ENCODE measurements around the gene PPT1. TPM values are rescaled to one million over a fixed set of nuclear protein-coding genes. Genes with fewer than 3 reads are reported as not detected.

Gene PPT1
- total RNA-seq, 4 donors from 2014 or later, result 6.4 to 28.9 (median 18.0) TPM

GRCh38 chr1:40050863-40051262, 46.2 kb downstream of the PPT1 start:
- H3K36me3 ChIP-seq, result no peaks in the 10 kb centered on the region
- peaks cover 19 to 88% (median 24%) of the 10 kb centered on the region in 4 donors for H3K4me1 ChIP-seq
- H3K27ac ChIP-seq, result peak overlapping the region in 1 of 4 donors; percentile 6
- intact Hi-C loops (cut with DNase I; ENCODE audit: low total_unique reads) (no loop called here), in situ Hi-C loops (cut with MboI; ENCODE audit: low pct_ligation_motif_present in 1 of 4, low pct_unique_long_range_greater_than_20kb in 1 of 4, low sequenced_read_pairs in 3 of 4) (no loop called here)
- TF ChIP-seq POLR2A (IDR thresholded peaks at IDR 0.05) (no peak), POLR2AphosphoS5 (IDR thresholded peaks at IDR 0.05) (no peak), CTCF (IDR thresholded peaks at IDR 0.05) (no peak), EP300 (IDR thresholded peaks at IDR 0.05; ENCODE audit: low read depth) (no peak)
- 61 to 66% methylated on average over 3 of the region's 3 CpGs for WGBS, 2 donors (ENCODE audit: low coverage in 1 of 2)
- H3K4me3 ChIP-seq, result no peak overlapping the region
- no peaks in the 10 kb centered on the region for H3K27me3 ChIP-seq
- no peaks in the 10 kb centered on the region for H3K9me3 ChIP-seq
- DNase-seq, result no peak

GRCh38 chr1:40049725-40050124, 47.3 kb downstream of the PPT1 start:
- 55% methylated on average over 2 of the region's 2 CpGs; no CpG with 5 or more reads in 1 of the 2 donors for WGBS, 2 donors (ENCODE audit: low coverage in 1 of 2)
- H3K36me3 ChIP-seq, result no peaks in the 10 kb centered on the region
- H3K4me3 ChIP-seq, result no peak overlapping the region
- DNase-seq, result no peak
- peaks cover 27 to 89% (median 28%) of the 10 kb centered on the region in 4 donors for H3K4me1 ChIP-seq
- no peaks in the 10 kb centered on the region for H3K9me3 ChIP-seq
- H3K27me3 ChIP-seq, result no peaks in the 10 kb centered on the region
- H3K27ac ChIP-seq, result peak overlapping the region; percentile 6 to 46 (median 29)
- TF ChIP-seq POLR2A (IDR thresholded peaks at IDR 0.05) (no peak), EP300 (IDR thresholded peaks at IDR 0.05; ENCODE audit: low read depth) (no peak), POLR2AphosphoS5 (IDR thresholded peaks at IDR 0.05) (no peak)
- intact Hi-C loops (cut with DNase I; ENCODE audit: low total_unique reads), result no loop called here
- in situ Hi-C loops (cut with MboI; ENCODE audit: low pct_ligation_motif_present in 1 of 4, low pct_unique_long_range_greater_than_20kb in 1 of 4, low sequenced_read_pairs in 3 of 4), result no loop called here

- Histone ChIP-seq H3K9me3 (no peaks in the 10 kb centered on the region), H3K27me3 (no peaks in the 10 kb centered on the region), H3K4me3 (no peak overlapping the region), H3K27ac (peak overlapping the region in 1 of 4 donors; percentile 7), H3K36me3 (no peaks in the 10 kb centered on the region), H3K4me1 (peaks cover 13 to 94% (median 42%) of the 10 kb centered on the region in 4 donors)
- in situ Hi-C loops (cut with MboI; ENCODE audit: low pct_ligation_motif_present in 1 of 4, low pct_unique_long_range_greater_than_20kb in 1 of 4, low sequenced_read_pairs in 3 of 4) (no loop called here), intact Hi-C loops (cut with DNase I; ENCODE audit: low total_unique reads) (no loop called here)
- 75 to 79% methylated on average over 5 of the region's 5 CpGs for WGBS, 2 donors (ENCODE audit: low coverage in 1 of 2)
- TF ChIP-seq EP300 (IDR thresholded peaks at IDR 0.05; ENCODE audit: low read depth), result no peak
- TF ChIP-seq POLR2A (IDR thresholded peaks at IDR 0.05), result no peak
- TF ChIP-seq CTCF (IDR thresholded peaks at IDR 0.05), result no peak
- TF ChIP-seq POLR2AphosphoS5 (IDR thresholded peaks at IDR 0.05), result no peak
- DNase-seq, result no peak
Observed at GRCh38 chr1:40047769-40048168, 49.3 kb downstream of the PPT1 start.

- Histone ChIP-seq H3K4me1 (peaks cover 18 to 94% (median 47%) of the 10 kb centered on the region in 4 donors), H3K27ac (peak overlapping the region in 1 of 4 donors; percentile 7), H3K9me3 (no peaks in the 10 kb centered on the region), H3K36me3 (no peaks in the 10 kb centered on the region), H3K27me3 (no peaks in the 10 kb centered on the region), H3K4me3 (no peak overlapping the region)
- in situ Hi-C loops (cut with MboI; ENCODE audit: low pct_ligation_motif_present in 1 of 4, low pct_unique_long_range_greater_than_20kb in 1 of 4, low sequenced_read_pairs in 3 of 4), result no loop called here
- DNase-seq, result no peak
- TF ChIP-seq POLR2A (IDR thresholded peaks at IDR 0.05), result no peak
- no peak for TF ChIP-seq CTCF (IDR thresholded peaks at IDR 0.05)
- no peak for TF ChIP-seq EP300 (IDR thresholded peaks at IDR 0.05; ENCODE audit: low read depth)
- no peak for TF ChIP-seq POLR2AphosphoS5 (IDR thresholded peaks at IDR 0.05)
- 17 to 77% methylated on average over 2 of the region's 2 CpGs for WGBS, 2 donors (ENCODE audit: low coverage in 1 of 2)
- intact Hi-C loops (cut with DNase I; ENCODE audit: low total_unique reads), result no loop called here
Observed at GRCh38 chr1:40047276-40047675, 49.8 kb downstream of the PPT1 start.

GRCh38 chr1:40045766-40046165, 51.3 kb downstream of the PPT1 start:
- in situ Hi-C loops (cut with MboI; ENCODE audit: low pct_ligation_motif_present in 1 of 4, low pct_unique_long_range_greater_than_20kb in 1 of 4, low sequenced_read_pairs in 3 of 4), result no loop called here
- H3K27me3 ChIP-seq, result no peaks in the 10 kb centered on the region
- H3K27ac ChIP-seq, result no peak overlapping the region
- H3K4me1 ChIP-seq, result peaks cover 21 to 90% (median 58%) of the 10 kb centered on the region in 4 donors
- H3K9me3 ChIP-seq, result no peaks in the 10 kb centered on the region
- WGBS, 2 donors (ENCODE audit: low coverage in 1 of 2), result 100% methylated on average over 3 of the region's 3 CpGs; no CpG with 5 or more reads in 1 of the 2 donors
- DNase-seq, result no peak
- TF ChIP-seq POLR2A (IDR thresholded peaks at IDR 0.05) (no peak), EP300 (IDR thresholded peaks at IDR 0.05; ENCODE audit: low read depth) (no peak), POLR2AphosphoS5 (IDR thresholded peaks at IDR 0.05) (no peak), CTCF (IDR thresholded peaks at IDR 0.05) (no peak)
- intact Hi-C loops (cut with DNase I; ENCODE audit: low total_unique reads), result no loop called here
- no peaks in the 10 kb centered on the region for H3K36me3 ChIP-seq
- H3K4me3 ChIP-seq, result no peak overlapping the region
